Activated CD4-positive, alpha-beta memory T cell treated with anti-CD3 and anti-CD28 coated beads, Interleukin-2, amount 10 ng/mL, durations not matched to agents 7 days and 5 days (primary cell): ENCODE measurements around the gene VAPB. TPM values are rescaled to one million over a fixed set of nuclear protein-coding genes. Genes with fewer than 3 reads are reported as not detected.

ENCODE experiments used
- CTCF ChIA-PET: fragments of 350-600 bp; sonication (Branson Sonifier 250); formaldehyde crosslinking; loops from one replicate; lab custom pipeline; 2021; ENCODE audit warnings: antibody characterized with exemption, inconsistent platforms; lab: Charles Lee
- POLR2A ChIA-PET: fragments of 350-600 bp; sonication (Branson Sonifier 250); formaldehyde crosslinking; loops from one replicate; lab custom pipeline; 2021; ENCODE audit warnings: antibody characterized with exemption; lab: Charles Lee
- DNase-seq: peaks from one replicate; pipeline ENCODE4 v3.0.0-alpha.2; 2020
- H3K27ac Mint-ChIP-seq: one replicate; pipeline ENCODE4 v1.8.0; 2021; ENCODE audit warnings: mild to moderate bottlenecking, mixed read lengths
- H3K27me3 Mint-ChIP-seq: one replicate; pipeline ENCODE4 v1.8.0; 2021; ENCODE audit warnings: mixed read lengths
- H3K36me3 Mint-ChIP-seq: one replicate; pipeline ENCODE4 v1.8.0; 2021; ENCODE audit warnings: low read depth, mixed read lengths
- H3K4me1 Mint-ChIP-seq: one replicate; pipeline ENCODE4 v1.8.0; 2021; ENCODE audit warnings: mixed read lengths
- H3K4me3 Mint-ChIP-seq: one replicate; pipeline ENCODE4 v1.8.0; 2021; ENCODE audit warnings: mild to moderate bottlenecking, mixed read lengths
- H3K9me3 Mint-ChIP-seq: one replicate; pipeline ENCODE4 v1.8.0; 2021; ENCODE audit warnings: mixed read lengths
- total RNA-seq, 2 experiments: library from RNA; stranded (reverse); gene quantifications; one replicate each; pipeline ENCODE4 v1.2.3, GENCODE V29; 2021

The VAPB gene
- total RNA-seq, 2 experiments from 2014 or later = 31.3 to 31.5 TPM

GRCh38 chr20:58447511-58448391 is 58.7 kb downstream of the VAPB start:
- peaks cover 47% of the 10 kb centered on the region for H3K36me3 Mint-ChIP-seq
- no peak overlapping the region for H3K27ac Mint-ChIP-seq

DNA sequence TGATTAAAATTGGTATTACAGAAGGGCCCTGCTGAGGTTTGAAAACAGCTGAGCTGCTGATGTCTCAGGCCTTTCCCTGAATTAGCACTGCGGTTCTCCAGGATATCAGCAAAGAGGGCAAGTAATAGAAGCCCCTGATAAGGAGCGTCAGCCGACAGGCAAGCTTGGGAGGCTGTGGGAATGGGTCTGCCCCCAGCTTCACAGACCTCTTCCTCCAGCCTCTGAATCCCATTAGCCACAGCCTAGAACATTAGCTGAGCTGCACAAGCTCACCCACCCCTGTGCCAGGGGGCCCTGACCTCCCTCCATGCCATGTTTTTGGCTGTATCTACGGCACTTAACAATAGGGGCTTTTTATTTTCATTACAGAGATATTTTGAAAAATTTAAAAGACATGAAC is 59.9 kb downstream of the VAPB start:
- H3K4me3 Mint-ChIP-seq = no peak overlapping the region
- no peaks in the 10 kb centered on the region for H3K27me3 Mint-ChIP-seq
- no peak for DNase-seq
- peaks cover 2% of the 10 kb centered on the region for H3K4me1 Mint-ChIP-seq
- no peak overlapping the region for H3K27ac Mint-ChIP-seq
- H3K9me3 Mint-ChIP-seq = peaks cover under 1% of the 10 kb centered on the region
- ChIA-PET CTCF (interaction anchor here (0.6 to 2.9 kb wide), 2 partner anchors 204 to 215 kb away, joined by 3 to 10 read pairs; no protein-coding TSS in a partner anchor), POLR2A (interaction anchor here (1.4 kb wide), 1 partner anchor 212 kb away, joined by 4 read pairs; no protein-coding TSS in a partner anchor)
- H3K36me3 Mint-ChIP-seq = peaks cover 41% of the 10 kb centered on the region

More at GRCh38 chr20:58447511-58448391, 58.7 kb downstream of the VAPB start:
- Mint-ChIP-seq H3K4me3 (no peak overlapping the region), H3K4me1 (peaks cover 2% of the 10 kb centered on the region), H3K27me3 (no peaks in the 10 kb centered on the region), H3K9me3 (no peaks in the 10 kb centered on the region)
- POLR2A ChIA-PET = interaction anchor here (1.1 to 1.4 kb wide), 2 partner anchors 10 to 210 kb away, joined by 3 to 4 read pairs; no protein-coding TSS in a partner anchor
- peak; percentile 57 for DNase-seq
- CTCF ChIA-PET = interaction anchor here (0.8 to 2.9 kb wide), 7 partner anchors 14 to 239 kb away, joined by 3 to 10 read pairs (median 5); partner anchors contain the start of gene VAPB

- Mint-ChIP-seq H3K27ac (no peak overlapping the region), H3K36me3 (peaks cover 41% of the 10 kb centered on the region), H3K9me3 (peaks cover 6% of the 10 kb centered on the region), H3K27me3 (no peaks in the 10 kb centered on the region), H3K4me1 (no peaks in the 10 kb centered on the region), H3K4me3 (no peak overlapping the region)
- ChIA-PET POLR2A (no interaction called here), CTCF (no interaction called here)
- DNase-seq = no peak
Measured at GRCh38 chr20:58449681-58450221, 60.7 kb downstream of the VAPB start.

DNA sequence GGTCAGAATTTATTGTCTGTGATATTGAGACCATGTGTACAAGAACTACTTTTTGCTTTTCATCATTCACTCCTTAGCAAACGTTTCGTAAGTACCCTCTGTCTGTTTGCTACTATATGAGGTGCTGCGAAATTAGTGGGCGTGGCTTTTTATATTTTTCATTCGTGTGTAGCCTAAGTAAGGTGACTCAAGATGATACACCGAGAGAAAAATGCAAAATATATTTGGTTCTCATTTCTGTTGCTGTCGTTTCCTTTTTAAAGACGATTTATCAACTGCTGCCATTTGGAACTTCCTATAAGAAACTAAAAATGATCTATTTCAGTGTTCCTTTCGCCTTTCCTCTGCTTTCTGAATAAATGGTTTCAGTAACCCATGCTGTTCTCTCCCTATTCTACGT is 61.2 kb downstream of the VAPB start:
- Mint-ChIP-seq H3K4me1 (no peaks in the 10 kb centered on the region), H3K27ac (no peak overlapping the region), H3K27me3 (no peaks in the 10 kb centered on the region), H3K4me3 (no peak overlapping the region), H3K9me3 (peaks cover 6% of the 10 kb centered on the region), H3K36me3 (peaks cover 38% of the 10 kb centered on the region)
- POLR2A ChIA-PET = no interaction called here
- CTCF ChIA-PET = no interaction called here
- no peak for DNase-seq

- ChIA-PET POLR2A (no interaction called here), CTCF (no interaction called here)
- Mint-ChIP-seq H3K27ac (no peak overlapping the region), H3K9me3 (peaks cover 6% of the 10 kb centered on the region), H3K27me3 (no peaks in the 10 kb centered on the region), H3K36me3 (peaks cover 37% of the 10 kb centered on the region), H3K4me1 (no peaks in the 10 kb centered on the region), H3K4me3 (no peak overlapping the region)
- DNase-seq = no peak
Measured at GRCh38 chr20:58452667-58453255, 63.7 kb downstream of the VAPB start.

DNA sequence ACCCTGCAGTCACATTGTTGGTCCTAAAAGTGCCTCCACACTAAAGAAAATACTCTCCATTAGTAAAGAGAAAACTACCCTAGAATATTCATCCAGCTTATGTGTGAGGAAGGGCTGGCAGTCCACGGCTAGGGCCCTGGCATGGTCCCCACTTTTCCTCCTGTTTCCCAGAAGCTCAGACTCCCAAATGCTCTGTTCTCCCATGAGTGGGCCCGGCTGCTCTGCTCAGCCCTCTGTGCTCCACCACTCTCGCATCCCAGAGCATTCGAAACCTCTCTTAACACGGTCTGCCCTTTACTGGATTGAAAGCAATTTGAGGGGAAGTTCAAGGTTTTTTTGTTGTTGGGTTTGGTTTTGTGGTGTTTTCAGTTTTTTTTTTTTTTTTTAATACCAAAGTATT is 64.4 kb downstream of the VAPB start:
- DNase-seq = no peak
- POLR2A ChIA-PET = no interaction called here
- Mint-ChIP-seq H3K27ac (no peak overlapping the region), H3K9me3 (peaks cover 6% of the 10 kb centered on the region), H3K4me1 (no peaks in the 10 kb centered on the region), H3K36me3 (peaks cover 31% of the 10 kb centered on the region), H3K4me3 (no peak overlapping the region), H3K27me3 (no peaks in the 10 kb centered on the region)
- CTCF ChIA-PET = interaction anchor here (0.7 kb wide), 1 partner anchor 34 kb away, joined by 5 read pairs; no protein-coding TSS in a partner anchor

- Mint-ChIP-seq H3K9me3 (peaks cover 6% of the 10 kb centered on the region), H3K27me3 (no peaks in the 10 kb centered on the region), H3K4me3 (no peak overlapping the region), H3K36me3 (peaks cover 24% of the 10 kb centered on the region), H3K4me1 (no peaks in the 10 kb centered on the region), H3K27ac (no peak overlapping the region)
- no peak for DNase-seq
- ChIA-PET CTCF (no interaction called here), POLR2A (no interaction called here)
Measured at GRCh38 chr20:58454460-58454859, 65.4 kb downstream of the VAPB start.

DNA sequence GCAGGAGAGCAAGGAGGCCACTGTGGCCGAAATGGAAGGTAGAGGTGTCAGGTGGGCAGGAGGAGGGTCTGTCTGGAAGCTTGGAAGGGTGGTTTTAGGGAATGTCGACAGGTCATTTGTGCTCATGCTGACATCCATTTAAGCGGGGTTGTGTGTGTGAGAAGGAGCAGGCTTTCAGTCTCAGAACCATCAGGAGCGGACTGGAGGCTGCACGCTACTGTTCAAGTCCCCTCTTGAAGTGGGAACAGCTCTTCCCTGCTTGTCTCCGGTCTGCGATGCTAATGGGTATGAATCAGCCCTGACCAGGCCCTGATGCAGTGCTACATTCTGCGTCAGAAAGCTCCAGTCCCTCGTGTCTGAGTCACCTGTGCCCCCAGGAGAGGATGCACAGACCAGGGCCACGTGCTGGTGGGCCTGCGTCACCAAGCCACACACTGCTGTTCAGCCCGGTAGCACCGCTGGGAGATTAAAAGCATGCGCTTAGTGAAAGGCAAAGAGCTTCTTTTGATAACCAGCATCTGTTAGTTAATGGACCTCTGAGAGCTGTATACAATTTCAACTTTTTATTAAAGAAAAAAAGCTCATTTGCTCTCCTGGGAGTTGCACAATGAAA is 68.2 kb downstream of the VAPB start:
- peaks cover 11% of the 10 kb centered on the region for H3K36me3 Mint-ChIP-seq
- H3K9me3 Mint-ChIP-seq = peaks cover 6% of the 10 kb centered on the region
- H3K4me3 Mint-ChIP-seq = no peak overlapping the region
- ChIA-PET POLR2A (interaction anchor here (1.2 kb wide), 1 partner anchor 10 kb away, joined by 3 read pairs; no protein-coding TSS in a partner anchor), CTCF (no interaction called here)
- no peak for DNase-seq
- no peaks in the 10 kb centered on the region for H3K4me1 Mint-ChIP-seq
- no peaks in the 10 kb centered on the region for H3K27me3 Mint-ChIP-seq
- H3K27ac Mint-ChIP-seq = no peak overlapping the region

- no peak for DNase-seq
- no peak overlapping the region for H3K27ac Mint-ChIP-seq
- no peak overlapping the region for H3K4me3 Mint-ChIP-seq
- H3K27me3 Mint-ChIP-seq = no peaks in the 10 kb centered on the region
- ChIA-PET CTCF (no interaction called here), POLR2A (no interaction called here)
- peaks cover 6% of the 10 kb centered on the region for H3K9me3 Mint-ChIP-seq
- peaks cover 11% of the 10 kb centered on the region for H3K36me3 Mint-ChIP-seq
- no peaks in the 10 kb centered on the region for H3K4me1 Mint-ChIP-seq
Measured at GRCh38 chr20:58458342-58459057, 69.5 kb downstream of the VAPB start.

- Mint-ChIP-seq H3K9me3 (peaks cover 2% of the 10 kb centered on the region), H3K4me3 (no peak overlapping the region), H3K27ac (no peak overlapping the region), H3K4me1 (no peaks in the 10 kb centered on the region), H3K27me3 (peaks cover 2% of the 10 kb centered on the region), H3K36me3 (peaks cover 7% of the 10 kb centered on the region)
- POLR2A ChIA-PET = no interaction called here
- CTCF ChIA-PET = no interaction called here
- no peak for DNase-seq
Measured at GRCh38 chr20:58459058-58459750, 70.2 kb downstream of the VAPB start.

GRCh38 chr20:58461104-58461503 is 72.1 kb downstream of the VAPB start:
- POLR2A ChIA-PET = no interaction called here

DNA sequence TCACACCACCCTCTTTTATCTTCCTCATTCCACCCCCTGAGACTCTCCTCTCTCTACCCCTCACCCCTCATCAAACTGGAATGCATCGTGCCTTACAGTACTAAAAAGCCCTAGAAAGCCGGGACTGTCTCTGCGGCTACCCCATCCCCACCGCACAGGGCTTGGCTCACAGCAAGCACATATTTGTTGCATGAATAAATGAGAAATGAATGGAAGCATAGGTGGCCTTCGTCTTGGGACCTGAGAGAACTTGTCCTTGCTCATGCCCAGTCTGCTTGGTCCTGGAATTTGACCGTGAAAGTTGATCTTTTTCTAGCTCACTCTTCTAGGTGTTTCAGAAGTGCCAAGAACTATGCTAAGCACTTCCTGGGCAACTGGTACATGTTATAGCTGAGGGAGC is 72.9 kb downstream of the VAPB start:
- POLR2A ChIA-PET = interaction anchor here (0.6 kb wide), 1 partner anchor 145 kb away, joined by 3 read pairs; no protein-coding TSS in a partner anchor
- Mint-ChIP-seq H3K36me3 (no peaks in the 10 kb centered on the region), H3K4me1 (no peaks in the 10 kb centered on the region), H3K9me3 (no peaks in the 10 kb centered on the region), H3K4me3 (no peak overlapping the region), H3K27ac (no peak overlapping the region), H3K27me3 (peaks cover 2% of the 10 kb centered on the region)
- CTCF ChIA-PET = interaction anchor here (1.7 kb wide), 1 partner anchor 19 kb away, joined by 3 read pairs; no protein-coding TSS in a partner anchor
- DNase-seq = no peak

More at GRCh38 chr20:58461104-58461503, 72.1 kb downstream of the VAPB start:
- H3K36me3 Mint-ChIP-seq = no peaks in the 10 kb centered on the region
- no peaks in the 10 kb centered on the region for H3K9me3 Mint-ChIP-seq
- CTCF ChIA-PET = no interaction called here
- H3K4me1 Mint-ChIP-seq = no peaks in the 10 kb centered on the region
- H3K4me3 Mint-ChIP-seq = no peak overlapping the region
- H3K27ac Mint-ChIP-seq = no peak overlapping the region
- no peak for DNase-seq
- peaks cover 2% of the 10 kb centered on the region for H3K27me3 Mint-ChIP-seq
